Measurements from ENCODE around the gene JARID2. TPM values are rescaled to one million over a fixed set of nuclear protein-coding genes. Genes with fewer than 3 reads are reported as not detected.

Gene JARID2
- total and polyA plus RNA-seq, 2 of the 13 experiments (the other 11 are each of a cell fraction or from before 2014, with no cell fraction given) = 7.5 to 10.3 TPM

- no peak for TF ChIP-seq KIAA2018 (CRISPR knock-in tag; IDR thresholded peaks at IDR 0.05; ENCODE audit: borderline replicate concordance)
- no peak for TF ChIP-seq SAFB2 (CRISPR knock-in tag; IDR thresholded peaks at IDR 0.05; ENCODE audit: borderline replicate concordance, low read depth)
- TF ChIP-seq PHF8 (CRISPR knock-in tag; IDR thresholded peaks at IDR 0.05) = no peak
- no peak for TF ChIP-seq U2AF2 (IDR thresholded peaks at IDR 0.05; ENCODE audit: low read depth, low read length)
- no peak for TF ChIP-seq TIGD3 (CRISPR knock-in tag; IDR thresholded peaks at IDR 0.05; ENCODE audit: borderline replicate concordance)
- no peak for TF ChIP-seq HOXD1 (CRISPR knock-in tag; IDR thresholded peaks at IDR 0.05)
- no peak for TF ChIP-seq EEA1 (CRISPR knock-in tag; IDR thresholded peaks at IDR 0.05; ENCODE audit: borderline replicate concordance)
- TF ChIP-seq REL (CRISPR knock-in tag; conservative IDR thresholded peaks at IDR 0.05) = no peak
- TF ChIP-seq ZNF800 (CRISPR knock-in tag; IDR thresholded peaks at IDR 0.05) = no peak
- TF ChIP-seq ZSCAN9 (CRISPR knock-in tag; IDR thresholded peaks at IDR 0.05; ENCODE audit: borderline replicate concordance) = no peak
These were observed 287.6 kb downstream of the JARID2 start (continued) for GRCh38 chr6:15533379-15534026.

Measured in HepG2 (cell line).